GM12878 (cell line): ENCODE data around the gene ZDHHC5. TPM values are rescaled to one million over a fixed set of nuclear protein-coding genes. Genes with fewer than 3 reads are reported as not detected.
"Not testable (repeated sequence)": the region's sequence is repeated elsewhere in the genome, so short reads cannot be mapped to it uniquely, and the experiment has no call there.

ENCODE experiments used
- ATAC-seq: fragments of 200-7000 bp; cut with Tn5 transposase; 3 replicates; pipeline ENCODE4 v1.9.1; 2020; ENCODE audit warnings: mild to moderate bottlenecking, moderate library complexity
- BruUV-seq: library from RNA; stranded (reverse); fragments of 400-500 nt; replicated peaks from 2 replicates; lab custom pipeline; 2021; lab: Mats Ljungman, UMichigan
- CTCF ChIA-PET: fragments of 300-600 bp; sonication (Branson Sonifier 250); formaldehyde crosslinking; extraction: SDS; loops from one replicate; lab custom pipeline; 2021; ENCODE audit warnings: inconsistent platforms; lab: Yijun Ruan, JAX
- POLR2A ChIA-PET: fragments of 350-600 bp; formaldehyde crosslinking; extraction: SDS; loops from one replicate; lab custom pipeline; 2021; ENCODE audit warnings: inconsistent platforms; lab: Charles Lee
- RAD21 ChIA-PET: fragments of 300-600 bp; sonication (Branson Sonifier 250); formaldehyde crosslinking; loops from one replicate; lab custom pipeline; 2023; ENCODE audit warnings: antibody characterized with exemption; ENCODE audit not compliant: unreplicated experiment; lab: Charles Lee
- SMC1A ChIA-PET: fragments of 300-600 bp; sonication (Branson Sonifier 250); formaldehyde crosslinking; loops from one replicate; lab custom pipeline; 2023; ENCODE audit not compliant: unreplicated experiment, uncharacterized antibody; lab: Charles Lee
- DNase-seq: peaks from one replicate; pipeline ENCODE4 v3.0.0-alpha.2; 2011; ENCODE audit warnings: low read depth, low spot score
- FAIRE-seq: peaks from 3 replicates; lab custom pipeline; 2011; peaks lifted over from hg19 to GRCh38; lab: Jason Lieb, UNC
- H2AFZ ChIP-seq: 2 replicates; pipeline ENCODE4 v1.6.0; 2011; ENCODE audit warnings: low read depth, low read length, control low read depth; ENCODE audit not compliant: control insufficient read depth
- H3K27ac ChIP-seq: 2 replicates; pipeline ENCODE4 v1.5.1; 2011; ENCODE audit warnings: control low read depth; ENCODE audit not compliant: control insufficient read depth, insufficient read depth
- H3K27me3 ChIP-seq, 2 experiments: replicated peaks in 1 of 2; 2 replicates each; pipeline versions ENCODE4 v1.6.0 to v1.6.1; 2011; ENCODE audit warnings: low read length in 1 of 2; ENCODE audit not compliant: control insufficient read depth in 2 of 2, insufficient read depth in 2 of 2
- H3K36me3 ChIP-seq, 2 experiments: 2 replicates each; pipeline ENCODE4 v1.5.1; 2011; ENCODE audit warnings: low read length in 1 of 2; ENCODE audit not compliant: control insufficient read depth in 2 of 2, insufficient read depth in 2 of 2
- H3K4me1 ChIP-seq: 2 replicates; pipeline ENCODE4 v1.6.1; 2011; ENCODE audit warnings: mild to moderate bottlenecking, low read length, moderate library complexity, mixed read lengths; ENCODE audit not compliant: control insufficient read depth, insufficient read depth
- H3K4me2 ChIP-seq: 2 replicates; pipeline ENCODE4 v1.6.0; 2011; ENCODE audit warnings: control low read depth; ENCODE audit not compliant: control insufficient read depth, insufficient read depth
- H3K4me3 ChIP-seq: fragments of 200-600 bp; sonication (generic); 2 replicates; pipeline ENCODE4 v1.5.1; 2016
- H3K79me2 ChIP-seq: 2 replicates; pipeline ENCODE4 v1.6.0; 2011; ENCODE audit warnings: low read length; ENCODE audit not compliant: control insufficient read depth, insufficient read depth
- H3K9ac ChIP-seq: 2 replicates; pipeline ENCODE4 v1.8.0; 2011; ENCODE audit warnings: low read length, control low read depth, mixed read lengths; ENCODE audit not compliant: control insufficient read depth, insufficient read depth
- H3K9me3 ChIP-seq: replicated peaks from 3 replicates; pipeline ENCODE4 v1.5.1; 2011; ENCODE audit warnings: mild to moderate bottlenecking, low read length; ENCODE audit not compliant: control insufficient read depth, insufficient read depth
- H4K20me1 ChIP-seq: 2 replicates; pipeline ENCODE4 v1.6.0; 2011; ENCODE audit not compliant: control insufficient read depth, insufficient read depth
- YY1 ChIP-seq: IDR thresholded peaks from 2 replicates; pipeline ENCODE4 v1.6.1; 2011; ENCODE audit warnings: low read depth, mild to moderate bottlenecking, low read length
- WGBS: methylation state at CpG from one replicate; pipeline ENCODE4 v1.1.6; 2016; ENCODE audit warnings: low lambda C conversion rate; ENCODE audit not compliant: insufficient replicate concordance, insufficient coverage; ENCODE audit errors: missing lambda C conversion rate; 5-methylcytosine and 5-hydroxymethylcytosine counted together
- in situ Hi-C: fragments of 300-500 bp; cut with MboI; formaldehyde crosslinking; loops from 9 replicates; pipeline ENCODE4 v1.14.3; 2018; ENCODE audit warnings: mixed read lengths
- intact Hi-C: fragments of 100-400 bp; cut with micrococcal nuclease; formaldehyde crosslinking; loops from one replicate; pipeline ENCODE4 v1.14.2; 2022; ENCODE audit not compliant: unreplicated experiment
- polyA plus RNA-seq, 11 experiments: library from polyadenylated mRNA; depleted of rRNA in 4 of 11; unstranded in 6 of 11; stranded (reverse) in 5 of 11; fragments of >200 nt; fragmentation: Nextera tagmentation in 4 of 11; fragmentation: Illumina TruSeq in 1 of 11; extraction: Ambion mirVana in 4 of 11; extraction: Trizol in 1 of 11; gene quantifications; 1 replicate in 1 of 11; 2 replicates in 10 of 11; pipeline versions ENCODE4 v1.2.1 to v1.2.3, GENCODE V29; 2011 to 2016; ENCODE audit warnings: inconsistent platforms in 2 of 11, missing spikeins in 2 of 11, low read depth in 1 of 11
- total RNA-seq, 4 experiments: library from RNA; depleted of rRNA in 3 of 4; stranded (reverse); fragments of >200 nt in 3 of 4; fragmentation: Illumina TruSeq in 1 of 4; extraction: Trizol in 1 of 4; gene quantifications; 2 replicates each; pipeline versions ENCODE4 v1.2.1 to v1.2.3, GENCODE V29; 2013 to 2021

ZDHHC5 gene
- total and polyA plus RNA-seq, 10 of the 15 experiments (the other 5 are each of a cell fraction or from before 2014, with no cell fraction given): 3.9 to 61.3 (median 37.6) TPM

DNA sequence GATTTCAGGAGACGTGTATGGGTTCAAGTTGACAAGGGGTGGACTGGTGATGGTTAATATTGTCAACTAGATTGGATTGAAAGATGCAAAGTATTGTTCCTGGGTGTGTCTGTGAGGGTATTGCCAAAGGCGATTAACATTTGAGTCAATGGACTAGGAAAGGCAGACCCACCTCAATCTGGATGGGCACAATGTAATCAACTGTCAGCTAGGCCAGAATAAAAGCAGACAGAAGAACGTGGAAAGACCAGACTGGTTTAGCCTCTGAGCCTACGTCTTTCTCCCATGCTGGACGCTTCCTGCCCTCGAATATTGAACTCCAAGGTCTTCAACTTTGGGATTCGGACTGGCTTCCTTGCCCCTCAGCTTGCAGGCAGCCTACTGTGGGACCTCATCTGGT is 16.5 kb upstream of the ZDHHC5 start:
- Histone ChIP-seq H2AFZ (no peak overlapping the region), H3K27me3 (peaks cover 12 to 17% of the 10 kb centered on the region in 2 experiments), H3K79me2 (no peaks in the 10 kb centered on the region), H3K9me3 (no peaks in the 10 kb centered on the region), H3K4me1 (peaks cover 12% of the 10 kb centered on the region), H3K9ac (no peak overlapping the region), H3K27ac (no peak overlapping the region), H3K4me3 (no peak overlapping the region), H3K36me3 (no peaks in the 10 kb centered on the region), H4K20me1 (no peaks in the 10 kb centered on the region), H3K4me2 (no peak overlapping the region)
- no peak for FAIRE-seq
- intact Hi-C loops: no loop called here
- WGBS: 73% methylated on average over 7 of the region's 7 CpGs
- SMC1A ChIA-PET: interaction anchor here (1.1 kb wide), 1 partner anchor 10 kb away, joined by 3 read pairs; no protein-coding TSS in a partner anchor
- in situ Hi-C loops: no loop called here
- no peak for ATAC-seq
- BruUV-seq: no TSS peak
- RAD21 ChIA-PET: interaction anchor here (1.1 kb wide), 1 partner anchor 149 kb away, joined by 4 read pairs; no protein-coding TSS in a partner anchor
- no peak for TF ChIP-seq YY1
- TF ChIP-seq, all 136 proteins: peak for 0
- POLR2A ChIA-PET: interaction anchor here (0.9 to 1.2 kb wide), 2 partner anchors 11 to 16 kb away, joined by 3 read pairs; no protein-coding TSS in a partner anchor
- no peak for DNase-seq
- CTCF ChIA-PET: interaction anchor here (0.7 to 1.5 kb wide), 4 partner anchors 10 to 158 kb away, joined by 3 to 4 read pairs (median 4); partner anchors contain the start of gene UBE2L6

DNA sequence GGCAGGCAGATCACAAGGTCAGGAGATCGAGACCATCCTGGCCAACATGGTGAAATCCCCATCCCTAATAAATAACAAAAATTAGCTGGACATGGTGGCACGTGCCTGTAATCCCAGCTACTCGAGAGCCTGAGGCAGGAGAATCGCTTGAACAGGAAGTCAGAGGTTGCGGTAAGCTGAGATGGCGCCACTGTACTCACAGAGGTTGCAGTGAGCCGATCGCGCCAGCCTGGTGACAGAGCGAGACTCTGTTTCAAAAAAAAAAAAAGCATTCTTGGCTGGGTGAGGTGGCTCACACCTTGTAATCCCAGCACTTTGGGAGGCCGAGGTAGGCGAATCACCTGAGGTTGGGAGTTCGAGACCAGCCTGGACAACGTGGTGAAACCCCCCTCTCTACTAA is 15.7 kb upstream of the ZDHHC5 start:
- ChIA-PET SMC1A (interaction anchor here (0.6 to 0.7 kb wide), 3 partner anchors 93 to 159 kb away, joined by 3 read pairs; no protein-coding TSS in a partner anchor), CTCF (interaction anchor here (1.0 to 5.6 kb wide), 4 partner anchors 7 to 159 kb away, joined by 3 to 34 read pairs (median 4); partner anchors contain the start of gene UBE2L6), POLR2A (interaction anchor here (0.9 to 1.4 kb wide), 4 partner anchors 12 to 924 kb away, joined by 3 read pairs; no protein-coding TSS in a partner anchor), RAD21 (interaction anchor here (1.1 kb wide), 1 partner anchor 148 kb away, joined by 4 read pairs; no protein-coding TSS in a partner anchor)
- H3K9me3 ChIP-seq, H3K9ac ChIP-seq, H4K20me1 ChIP-seq, H3K4me2 ChIP-seq, in situ Hi-C loops, H3K27ac ChIP-seq, DNase-seq, FAIRE-seq, H3K79me2 ChIP-seq, H3K36me3 ChIP-seq, ATAC-seq, H2AFZ ChIP-seq, H3K4me3 ChIP-seq, intact Hi-C loops, BruUV-seq: not testable (repeated sequence)
- 71% methylated on average over 14 of the region's 14 CpGs for WGBS
- Histone ChIP-seq H3K27me3 (peaks cover 9 to 11% of the 10 kb centered on the region in 2 experiments; a peak in 3 of 4 replicates), H3K4me1 (peaks cover 18% of the 10 kb centered on the region)
